Progenitor cell of endocrine pancreas (in vitro differentiated cells): ENCODE measurements around the gene OR2H1. TPM values are rescaled to one million over a fixed set of nuclear protein-coding genes. Genes with fewer than 3 reads are reported as not detected.

Experiments used
- DNase-seq: peaks from one replicate; pipeline ENCODE4 v3.0.0; 2021; ENCODE audit warnings: low spot score; ENCODE audit not compliant: unreplicated experiment
- H3K27ac Mint-ChIP-seq: 2 replicates; pipeline ENCODE4 v1.8.0; 2021; ENCODE audit warnings: mild to moderate bottlenecking, moderate library complexity, mixed read lengths
- H3K27me3 Mint-ChIP-seq: 2 replicates; pipeline ENCODE4 v1.8.0; 2021; ENCODE audit warnings: mixed read lengths
- H3K36me3 Mint-ChIP-seq: 2 replicates; pipeline ENCODE4 v1.8.0; 2022; ENCODE audit warnings: mixed read lengths; ENCODE audit not compliant: insufficient read depth
- H3K4me1 Mint-ChIP-seq: 2 replicates; pipeline ENCODE4 v1.8.0; 2021; ENCODE audit warnings: low read depth, mixed read lengths
- H3K4me3 Mint-ChIP-seq: 2 replicates; pipeline ENCODE4 v1.8.0; 2021; ENCODE audit warnings: low read depth, mild to moderate bottlenecking, moderate library complexity, mixed read lengths
- H3K9me3 Mint-ChIP-seq: 2 replicates; pipeline ENCODE4 v1.8.0; 2021; ENCODE audit warnings: low read depth, mixed read lengths
- CTCF ChIP-seq: fragments of 200-600 bp; sonication (generic); IDR thresholded peaks from one replicate; pipeline ENCODE4 v1.5.0; 2021; ENCODE audit warnings: antibody characterized with exemption, mild to moderate bottlenecking; ENCODE audit not compliant: unreplicated experiment
- total RNA-seq: library from RNA; stranded (reverse); gene quantifications from 2 replicates; pipeline ENCODE4 v1.2.1, GENCODE V29; 2021

Gene OR2H1
- total RNA-seq, 1 donor from 2014 or later: not detected

GRCh38 chr6:29447670-29448069, 9.3 kb upstream of the OR2H1 start:
- no peak overlapping the region for H3K4me3 Mint-ChIP-seq
- no peaks in the 10 kb centered on the region for H3K36me3 Mint-ChIP-seq
- no peak overlapping the region for H3K27ac Mint-ChIP-seq
- no peak for TF ChIP-seq CTCF
- no peak for DNase-seq
- H3K9me3 Mint-ChIP-seq: peaks cover 8% of the 10 kb centered on the region
- peaks cover 9% of the 10 kb centered on the region for H3K27me3 Mint-ChIP-seq
- no peaks in the 10 kb centered on the region for H3K4me1 Mint-ChIP-seq

GRCh38 chr6:29451471-29452193, 5.3 kb upstream of the OR2H1 start:
- Mint-ChIP-seq H3K36me3 (no peaks in the 10 kb centered on the region), H3K4me3 (no peak overlapping the region), H3K9me3 (no peaks in the 10 kb centered on the region), H3K4me1 (no peaks in the 10 kb centered on the region), H3K27ac (no peak overlapping the region), H3K27me3 (peaks cover 8% of the 10 kb centered on the region)
- no peak for DNase-seq
- no peak for TF ChIP-seq CTCF

GRCh38 chr6:29461021-29461814, 4.3 kb downstream of the OR2H1 start:
- Mint-ChIP-seq H3K27me3 (peaks cover 22% of the 10 kb centered on the region), H3K4me3 (no peak overlapping the region), H3K9me3 (no peaks in the 10 kb centered on the region), H3K27ac (no peak overlapping the region), H3K4me1 (peaks cover 4% of the 10 kb centered on the region), H3K36me3 (no peaks in the 10 kb centered on the region)
- no peak for DNase-seq
- no peak for TF ChIP-seq CTCF

GRCh38 chr6:29462022-29462421, 5.1 kb downstream of the OR2H1 start:
- H3K36me3 Mint-ChIP-seq: no peaks in the 10 kb centered on the region
- peaks cover 23% of the 10 kb centered on the region for H3K27me3 Mint-ChIP-seq
- H3K27ac Mint-ChIP-seq: no peak overlapping the region
- no peak overlapping the region for H3K4me3 Mint-ChIP-seq
- no peak for DNase-seq
- TF ChIP-seq CTCF: no peak
- H3K9me3 Mint-ChIP-seq: no peaks in the 10 kb centered on the region
- peaks cover 4% of the 10 kb centered on the region for H3K4me1 Mint-ChIP-seq

GRCh38 chr6:29465279-29465678, 8.3 kb downstream of the OR2H1 start:
- TF ChIP-seq CTCF: no peak
- H3K4me1 Mint-ChIP-seq: peaks cover 4% of the 10 kb centered on the region
- H3K36me3 Mint-ChIP-seq: no peaks in the 10 kb centered on the region
- no peak overlapping the region for H3K27ac Mint-ChIP-seq
- no peak overlapping the region for H3K4me3 Mint-ChIP-seq
- no peaks in the 10 kb centered on the region for H3K9me3 Mint-ChIP-seq
- DNase-seq: no peak
- peaks cover 13% of the 10 kb centered on the region for H3K27me3 Mint-ChIP-seq
